ENCODE results near the gene PNKD.

DNA sequence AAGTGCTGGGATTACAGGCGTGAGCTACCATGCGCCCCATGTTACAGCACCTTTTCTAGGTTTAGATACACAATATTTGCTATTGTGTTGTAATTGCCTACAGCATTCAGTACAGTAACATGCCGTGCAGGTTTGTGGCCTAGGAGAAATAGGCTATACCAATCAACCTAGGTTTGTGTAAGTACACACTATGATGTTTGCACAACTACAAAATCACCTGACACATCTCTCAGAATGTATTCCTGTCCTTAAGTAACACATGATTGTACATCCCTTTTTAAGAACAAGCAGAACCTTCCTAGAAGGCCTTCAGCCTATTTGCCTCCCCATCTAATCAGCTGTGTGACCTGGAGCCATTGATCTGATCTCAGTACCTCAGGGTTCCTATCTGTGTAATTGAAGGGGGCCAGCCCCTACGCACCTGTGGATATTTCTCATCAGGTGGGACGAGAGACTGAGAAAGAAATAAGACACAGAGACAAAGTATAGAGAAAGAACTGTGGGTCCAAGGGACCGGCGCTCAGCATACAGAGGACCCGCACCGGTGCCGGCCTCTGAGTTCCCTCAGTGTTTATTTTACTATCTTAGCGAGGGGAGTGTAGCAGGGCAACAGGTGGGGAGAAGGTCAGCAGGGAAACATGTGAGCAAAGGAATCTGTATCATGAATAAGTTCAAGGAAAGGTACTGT lies 40.7 kb downstream of the PNKD start:
- TF ChIP-seq, protein P1, sequence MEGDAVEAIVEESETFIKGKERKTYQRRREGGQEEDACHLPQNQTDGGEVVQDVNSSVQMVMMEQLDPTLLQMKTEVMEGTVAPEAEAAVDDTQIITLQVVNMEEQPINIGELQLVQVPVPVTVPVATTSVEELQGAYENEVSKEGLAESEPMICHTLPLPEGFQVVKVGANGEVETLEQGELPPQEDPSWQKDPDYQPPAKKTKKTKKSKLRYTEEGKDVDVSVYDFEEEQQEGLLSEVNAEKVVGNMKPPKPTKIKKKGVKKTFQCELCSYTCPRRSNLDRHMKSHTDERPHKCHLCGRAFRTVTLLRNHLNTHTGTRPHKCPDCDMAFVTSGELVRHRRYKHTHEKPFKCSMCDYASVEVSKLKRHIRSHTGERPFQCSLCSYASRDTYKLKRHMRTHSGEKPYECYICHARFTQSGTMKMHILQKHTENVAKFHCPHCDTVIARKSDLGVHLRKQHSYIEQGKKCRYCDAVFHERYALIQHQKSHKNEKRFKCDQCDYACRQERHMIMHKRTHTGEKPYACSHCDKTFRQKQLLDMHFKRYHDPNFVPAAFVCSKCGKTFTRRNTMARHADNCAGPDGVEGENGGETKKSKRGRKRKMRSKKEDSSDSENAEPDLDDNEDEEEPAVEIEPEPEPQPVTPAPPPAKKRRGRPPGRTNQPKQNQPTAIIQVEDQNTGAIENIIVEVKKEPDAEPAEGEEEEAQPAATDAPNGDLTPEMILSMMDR (IDR thresholded peaks at IDR 0.05; ENCODE audit: low read depth, low read length, poor library complexity, severe bottlenecking): no peak
- no peak for TF ChIP-seq EZH2phosphoT487 (IDR thresholded peaks at IDR 0.05; ENCODE audit: borderline replicate concordance, low read length)
